PC-9 (cell line): ENCODE results near the gene KBTBD12.

Experiments
- EZH2 ChIP-seq: fragments of 200-600 bp; sonication (generic); IDR thresholded peaks from 2 replicates; pipeline ENCODE4 v1.8.0; 2017; ENCODE audit warnings: antibody characterized with exemption, low read depth
- TF ChIP-seq, protein P1 (sequence below): fragments of 200-600 bp; sonication (generic); conservative IDR thresholded peaks from 2 replicates; pipeline ENCODE4 v1.6.1; 2017; ENCODE audit warnings: mixed run types, antibody characterized with exemption, mild to moderate bottlenecking, moderate library complexity

GRCh38 chr3:128036119-128036518 lies 121.1 kb downstream of the KBTBD12 start:
- TF ChIP-seq, protein P1, sequence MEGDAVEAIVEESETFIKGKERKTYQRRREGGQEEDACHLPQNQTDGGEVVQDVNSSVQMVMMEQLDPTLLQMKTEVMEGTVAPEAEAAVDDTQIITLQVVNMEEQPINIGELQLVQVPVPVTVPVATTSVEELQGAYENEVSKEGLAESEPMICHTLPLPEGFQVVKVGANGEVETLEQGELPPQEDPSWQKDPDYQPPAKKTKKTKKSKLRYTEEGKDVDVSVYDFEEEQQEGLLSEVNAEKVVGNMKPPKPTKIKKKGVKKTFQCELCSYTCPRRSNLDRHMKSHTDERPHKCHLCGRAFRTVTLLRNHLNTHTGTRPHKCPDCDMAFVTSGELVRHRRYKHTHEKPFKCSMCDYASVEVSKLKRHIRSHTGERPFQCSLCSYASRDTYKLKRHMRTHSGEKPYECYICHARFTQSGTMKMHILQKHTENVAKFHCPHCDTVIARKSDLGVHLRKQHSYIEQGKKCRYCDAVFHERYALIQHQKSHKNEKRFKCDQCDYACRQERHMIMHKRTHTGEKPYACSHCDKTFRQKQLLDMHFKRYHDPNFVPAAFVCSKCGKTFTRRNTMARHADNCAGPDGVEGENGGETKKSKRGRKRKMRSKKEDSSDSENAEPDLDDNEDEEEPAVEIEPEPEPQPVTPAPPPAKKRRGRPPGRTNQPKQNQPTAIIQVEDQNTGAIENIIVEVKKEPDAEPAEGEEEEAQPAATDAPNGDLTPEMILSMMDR: no peak
- no peak for TF ChIP-seq EZH2
